ENCODE data around the gene ABLIM2.

ABLIM2 gene

DNA sequence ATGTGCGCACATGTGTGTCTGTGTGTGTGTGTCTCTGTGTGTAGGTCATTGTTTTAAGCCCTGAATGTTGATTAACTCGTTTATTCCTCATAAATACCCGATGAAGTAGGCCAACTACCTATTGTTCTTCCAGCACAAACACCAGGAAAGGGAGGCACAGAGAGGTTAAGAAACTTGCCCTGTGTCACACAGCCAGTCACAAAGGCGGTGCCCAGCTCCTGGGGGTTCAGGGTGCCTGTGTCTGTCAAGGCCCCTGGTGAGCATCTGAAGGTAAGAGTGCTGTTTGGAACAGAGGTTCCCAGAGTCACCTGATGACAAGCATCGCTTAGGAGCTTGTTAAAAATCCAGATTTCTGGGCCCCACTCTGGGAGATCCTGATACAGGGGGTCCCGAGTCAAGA lies 22.5 kb upstream of the ABLIM2 start:
- no peak for TF ChIP-seq CTCF (conservative IDR thresholded peaks at IDR 0.05; ENCODE audit: control insufficient read depth, insufficient read depth, low read depth, low read length)
- no peak overlapping the region for H3K4me3 ChIP-seq (ENCODE audit: control insufficient read depth, low read depth, low read length)
- no peak for DNase-seq (ENCODE audit: low read depth)

GRCh38 chr4:8180310-8181093 lies 21.9 kb upstream of the ABLIM2 start:
- no peak overlapping the region for H3K4me3 ChIP-seq (ENCODE audit: control insufficient read depth, low read depth, low read length)
- no peak for DNase-seq (ENCODE audit: low read depth)
- TF ChIP-seq CTCF (conservative IDR thresholded peaks at IDR 0.05; ENCODE audit: control insufficient read depth, insufficient read depth, low read depth, low read length): no peak

- DNase-seq (ENCODE audit: low read depth): no peak
- TF ChIP-seq CTCF (conservative IDR thresholded peaks at IDR 0.05; ENCODE audit: control insufficient read depth, insufficient read depth, low read depth, low read length): no peak
- H3K4me3 ChIP-seq (ENCODE audit: control insufficient read depth, low read depth, low read length): no peak overlapping the region
Measured at GRCh38 chr4:8179771-8180170, 21.2 kb upstream of the ABLIM2 start.

GRCh38 chr4:8179074-8179473 lies 20.5 kb upstream of the ABLIM2 start:
- no peak overlapping the region for H3K4me3 ChIP-seq (ENCODE audit: control insufficient read depth, low read depth, low read length)
- TF ChIP-seq CTCF (conservative IDR thresholded peaks at IDR 0.05; ENCODE audit: control insufficient read depth, insufficient read depth, low read depth, low read length): no peak
- DNase-seq (ENCODE audit: low read depth): no peak

- DNase-seq (ENCODE audit: low read depth): no peak
- no peak for TF ChIP-seq CTCF (conservative IDR thresholded peaks at IDR 0.05; ENCODE audit: control insufficient read depth, insufficient read depth, low read depth, low read length)
- H3K4me3 ChIP-seq (ENCODE audit: control insufficient read depth, low read depth, low read length): no peak overlapping the region
Measured at GRCh38 chr4:8177956-8178355, 19.3 kb upstream of the ABLIM2 start.

DNA sequence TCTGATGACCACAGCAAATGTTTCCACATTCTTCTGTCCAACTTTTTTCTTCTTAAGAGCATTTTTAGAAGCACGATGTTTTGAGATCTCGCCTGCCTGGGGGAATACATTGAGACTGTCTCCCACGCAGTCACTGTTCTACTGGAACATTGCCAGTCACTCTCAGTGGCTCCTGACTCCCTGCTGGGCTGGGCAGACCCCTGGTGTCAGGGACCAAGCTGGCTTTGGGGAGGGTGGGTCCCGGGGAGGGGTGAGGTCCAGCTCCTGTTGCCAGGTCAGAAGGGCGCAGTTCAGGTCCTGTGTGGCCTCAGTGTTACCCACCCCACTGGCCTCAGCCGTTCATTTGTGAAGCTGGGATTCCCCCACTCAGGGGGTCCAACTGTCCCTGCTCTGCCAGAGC lies 18.9 kb upstream of the ABLIM2 start:
- TF ChIP-seq CTCF (conservative IDR thresholded peaks at IDR 0.05; ENCODE audit: control insufficient read depth, insufficient read depth, low read depth, low read length): no peak
- DNase-seq (ENCODE audit: low read depth): no peak
- no peak overlapping the region for H3K4me3 ChIP-seq (ENCODE audit: control insufficient read depth, low read depth, low read length)

All from fibroblast of mammary gland (primary cell).